HG03103 (cell line): ENCODE measurements around the gene RABL3.
"Not testable (repeated sequence)": the region's sequence is repeated elsewhere in the genome, so short reads cannot be mapped to it uniquely, and the experiment has no call there.

Source experiments
- ATAC-seq: cut with Tn5 transposase; IDR thresholded peaks from one replicate; pipeline ENCODE4 v1.9.1; 2021; ENCODE audit warnings: low read depth; ENCODE audit not compliant: unreplicated experiment

Gene RABL3

DNA sequence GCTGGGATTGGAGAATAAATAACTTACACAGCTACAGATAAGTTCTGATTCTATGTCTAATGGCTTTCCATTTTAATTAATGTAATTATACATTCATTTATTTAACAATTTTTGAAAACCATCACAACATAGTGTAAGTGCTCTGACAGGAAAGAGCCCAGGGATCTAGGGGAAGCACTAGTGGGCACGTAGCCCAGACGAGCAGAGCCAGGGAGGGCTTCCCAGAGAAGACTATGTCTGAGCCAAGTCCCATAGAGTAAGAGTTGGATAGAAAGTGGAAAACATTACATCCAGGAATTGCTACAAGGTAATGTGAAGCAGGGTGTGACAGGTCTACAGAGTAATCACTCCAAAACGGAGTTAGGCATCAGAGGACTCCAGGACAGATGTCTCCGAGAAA is 57.4 kb downstream of the RABL3 start:
- no peak for ATAC-seq

DNA sequence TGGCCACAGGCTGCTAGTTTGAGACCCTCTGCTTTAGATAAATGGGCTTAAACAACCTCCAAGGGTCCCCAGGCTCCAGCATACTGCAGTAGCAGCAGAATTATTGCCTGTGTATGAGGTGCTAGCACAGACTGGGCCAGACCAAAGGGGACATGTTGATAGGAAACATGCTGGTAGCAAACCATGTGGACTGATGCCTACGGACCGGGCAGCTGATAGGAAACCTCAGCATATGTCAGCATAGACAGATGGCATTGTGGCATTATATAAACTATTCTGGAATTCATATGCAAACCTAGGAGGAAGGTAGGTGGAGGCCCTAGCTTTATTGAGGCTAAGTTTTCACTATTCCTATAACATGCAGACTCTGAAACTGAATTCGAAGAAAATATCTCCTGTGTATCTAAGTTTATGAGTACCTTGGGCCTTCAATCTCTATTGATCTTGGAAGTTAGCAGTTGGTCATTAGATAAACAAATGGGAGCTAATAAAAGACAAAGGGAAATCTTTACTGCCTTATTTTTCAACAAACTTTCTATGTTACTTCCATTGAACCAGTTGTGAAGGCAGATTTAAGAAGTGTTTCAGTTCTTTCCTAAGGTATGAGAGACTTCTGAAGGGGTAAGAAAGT is 58.5 kb downstream of the RABL3 start:
- ATAC-seq = no peak

DNA sequence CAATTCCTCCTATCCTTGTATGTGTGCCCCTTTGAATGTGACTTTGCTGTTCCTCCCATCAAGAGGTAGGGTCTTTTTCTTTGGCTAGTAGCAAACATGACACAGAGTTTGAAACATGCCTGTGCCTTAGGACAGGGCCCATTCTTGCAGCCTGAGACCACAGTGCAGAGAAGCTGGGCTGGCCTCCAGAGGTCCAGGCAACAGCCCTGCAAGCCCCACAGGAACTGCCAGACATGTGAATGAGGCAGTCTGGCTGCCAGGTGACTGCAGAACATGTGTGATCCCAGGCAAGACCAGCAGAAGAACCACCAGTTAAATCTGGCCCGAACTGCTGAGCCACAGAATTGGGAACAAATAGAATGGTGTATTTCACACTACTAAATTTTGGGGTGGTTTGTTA is 59.1 kb downstream of the RABL3 start:
- ATAC-seq = no peak

DNA sequence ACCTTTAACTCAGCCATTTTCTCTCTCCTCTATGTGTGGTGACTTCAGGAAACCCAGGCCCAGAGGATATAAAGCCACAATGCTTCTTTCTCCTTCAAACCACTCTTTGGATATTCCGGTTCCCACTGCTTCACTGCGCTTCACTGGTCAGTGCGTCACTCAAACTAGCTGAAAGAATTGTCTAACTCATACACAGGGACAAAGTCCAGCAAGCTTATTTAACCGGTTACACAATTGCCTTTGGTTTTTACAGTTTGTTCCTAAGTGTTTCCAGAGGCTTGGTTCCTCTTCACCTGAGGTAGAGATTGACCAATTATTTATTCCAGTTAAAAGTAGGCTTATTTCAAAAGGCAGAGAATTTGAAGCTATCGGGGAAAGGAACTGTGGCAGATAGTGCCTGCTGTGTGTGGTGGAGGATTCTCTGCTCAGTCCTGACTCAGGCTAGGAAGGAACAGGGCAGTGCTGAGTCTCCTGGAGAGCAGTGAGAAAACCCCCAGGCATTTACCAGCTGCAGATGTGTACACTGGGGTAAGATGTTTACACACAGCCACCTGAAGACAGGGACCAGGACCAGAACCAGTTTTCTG is 60.1 kb downstream of the RABL3 start, which contains the start of gene HGD:
Gene HGD (minus strand): TSS at position 145 of the 587 bp plus-strand sequence. CDS start 128 bp downstream, at position 17.
- no peak for ATAC-seq

DNA sequence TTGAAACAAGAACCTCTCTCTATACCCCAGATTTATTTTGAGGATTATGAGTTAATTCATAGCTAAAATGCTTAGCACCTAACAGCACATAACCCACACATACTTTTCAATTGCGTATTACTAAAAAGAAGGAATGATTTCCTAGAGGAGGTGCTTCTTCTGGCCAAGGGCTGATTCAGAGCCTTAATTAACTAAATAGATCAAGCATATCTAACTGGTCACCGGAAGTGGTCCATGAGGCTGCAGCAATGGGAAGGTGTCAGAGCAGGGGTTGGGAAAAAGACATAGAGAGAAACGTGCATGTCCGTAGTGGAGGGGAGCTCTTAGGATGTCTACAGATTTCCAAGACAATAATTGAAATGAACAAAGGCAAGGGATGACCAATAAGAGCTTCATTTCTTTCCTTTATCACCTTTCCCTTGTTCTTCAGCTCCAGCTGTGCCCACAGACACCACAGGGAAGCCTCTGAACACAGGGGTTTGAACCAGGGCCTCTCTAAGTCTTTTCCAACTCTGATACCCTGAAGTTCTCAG is 60.7 kb downstream of the RABL3 start:
- ATAC-seq = no peak

DNA sequence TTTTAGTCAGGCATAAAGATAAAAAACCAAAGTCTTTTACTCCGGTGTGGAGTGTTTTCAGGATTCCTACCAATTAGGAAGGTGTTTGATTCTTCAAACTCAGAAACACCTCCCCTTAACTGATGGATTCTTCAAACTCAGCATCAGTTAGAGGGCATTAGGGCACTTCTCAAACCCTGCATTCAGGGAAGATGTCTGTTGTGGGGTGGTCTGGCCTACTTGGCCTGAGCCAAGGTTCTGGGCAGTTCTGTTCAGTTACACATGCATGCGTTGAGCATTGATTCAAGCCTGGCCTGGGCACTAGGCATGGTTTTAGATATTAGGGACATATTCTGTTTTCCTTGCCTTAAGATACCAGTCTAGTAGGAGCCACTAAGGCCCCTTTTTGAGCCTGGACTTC is 61.3 kb downstream of the RABL3 start:
- ATAC-seq = no peak

DNA sequence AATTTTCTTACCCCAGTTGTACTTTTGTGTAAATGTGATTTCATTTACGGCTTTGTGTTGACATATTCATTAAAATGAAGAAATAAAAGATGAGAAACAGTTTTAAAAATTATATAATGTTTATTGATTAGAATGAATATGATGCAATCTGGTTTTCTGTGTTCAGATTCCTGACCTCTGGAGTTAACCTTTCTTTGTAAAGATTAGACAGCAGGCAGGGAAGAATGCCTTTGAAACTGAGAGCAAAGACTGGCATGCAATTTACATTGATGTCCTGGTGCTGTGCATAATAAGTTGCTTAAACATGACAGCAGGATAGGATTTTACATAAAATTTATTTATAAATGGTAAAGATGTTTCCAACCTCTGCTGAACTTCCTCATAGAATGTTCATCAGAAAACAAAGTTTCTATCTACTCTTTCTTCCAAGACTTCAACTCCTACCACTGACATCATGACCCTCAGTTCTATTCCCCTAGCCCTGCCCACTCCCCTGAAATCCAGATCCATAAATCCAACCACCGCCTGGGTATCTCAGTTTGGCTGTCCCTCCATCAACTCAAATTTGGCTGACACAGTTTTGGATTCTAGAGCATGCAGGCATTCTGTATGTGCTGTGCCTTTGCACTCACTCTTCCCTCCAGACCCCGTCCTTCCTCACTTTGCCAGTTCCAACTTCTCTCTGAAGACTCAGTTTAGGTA is 62.0 kb downstream of the RABL3 start:
- ATAC-seq = no peak

DNA sequence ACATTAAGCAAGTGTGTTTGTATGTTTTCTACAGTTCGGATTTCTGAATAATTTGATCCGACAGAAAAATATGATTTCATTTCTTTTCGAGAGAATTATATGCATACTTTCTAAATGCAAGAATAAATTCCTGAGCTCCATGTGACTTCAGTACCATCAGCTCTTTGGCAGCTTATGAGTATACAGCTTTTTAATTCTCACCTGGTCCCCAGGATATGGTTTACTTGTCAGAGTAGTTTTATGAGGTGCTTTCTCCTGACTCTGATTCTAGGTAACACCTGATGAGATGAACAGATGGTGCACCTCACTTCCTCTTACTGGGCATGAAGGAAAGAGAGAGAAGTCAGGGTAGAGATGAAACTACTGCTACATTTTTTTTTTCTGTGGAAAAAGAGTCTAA is 63.3 kb downstream of the RABL3 start:
- ATAC-seq = peak; percentile 43

DNA sequence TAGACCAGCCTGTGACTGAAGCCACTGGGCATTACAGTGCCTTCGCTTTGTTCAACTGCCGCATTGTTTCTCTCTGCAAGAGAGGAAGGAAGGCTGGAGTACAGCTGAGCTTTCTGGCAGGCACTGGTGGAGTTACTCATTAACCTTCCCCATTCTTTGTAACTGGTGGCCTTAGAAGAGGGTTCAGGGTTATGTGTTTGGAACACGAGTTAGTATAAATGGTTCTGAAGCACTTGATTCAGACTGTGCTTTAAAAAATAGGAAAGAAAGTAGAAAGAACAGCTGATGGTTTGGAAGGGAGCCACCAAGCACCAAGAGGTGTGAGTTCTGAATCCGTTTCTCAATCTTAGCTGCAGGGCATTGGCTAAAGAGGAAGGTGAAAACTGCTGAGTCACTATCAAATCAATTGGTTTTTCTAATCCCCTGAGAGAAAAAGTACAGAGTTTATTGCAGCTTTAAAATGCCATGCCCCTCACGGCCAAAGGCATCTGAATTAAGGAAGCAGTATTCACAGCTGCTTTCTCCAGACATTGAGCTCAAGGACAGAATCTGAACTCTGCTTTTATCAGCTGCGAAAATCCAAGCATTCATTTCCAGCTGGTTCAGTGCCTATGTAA is 63.9 kb downstream of the RABL3 start:
- peak; percentile 64 for ATAC-seq

DNA sequence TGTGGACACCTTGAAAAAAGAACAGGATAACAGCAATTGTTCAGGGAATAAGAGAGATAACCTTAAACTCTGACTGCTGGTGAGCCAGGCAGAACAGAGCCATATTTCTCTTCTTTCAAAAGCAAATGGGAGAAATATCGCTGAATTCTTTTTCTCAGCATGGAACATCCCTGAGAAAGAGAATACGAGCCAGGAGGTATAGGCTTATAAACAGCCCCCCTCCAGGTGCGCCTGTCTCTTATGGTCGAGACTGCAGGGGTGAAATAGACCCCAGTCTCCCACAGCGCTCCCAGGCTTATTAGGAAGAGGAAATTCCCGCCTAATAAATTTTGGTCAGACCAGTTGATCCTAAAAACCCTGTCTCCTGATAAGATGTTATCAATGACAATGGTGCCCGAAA is 65.1 kb downstream of the RABL3 start:
- ATAC-seq = not testable (repeated sequence)

DNA sequence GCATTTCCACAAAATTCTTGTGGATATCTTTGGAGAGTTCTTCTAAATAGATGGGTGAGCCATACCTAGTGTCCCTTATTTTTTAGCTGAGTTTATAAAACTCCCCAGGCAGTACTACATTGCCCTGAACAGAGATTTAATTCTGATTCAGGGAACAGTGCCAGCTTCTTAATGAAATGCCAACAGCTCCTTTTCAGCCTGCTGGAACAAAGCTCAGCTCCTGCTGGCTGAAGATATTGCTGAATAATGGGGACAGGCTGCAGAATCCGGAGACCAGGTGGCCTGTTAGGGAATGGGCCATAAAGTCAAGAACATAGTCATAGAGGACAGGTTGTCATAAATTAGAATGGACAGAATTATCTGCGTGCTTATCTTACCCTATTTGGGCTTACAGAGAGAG is 69.2 kb downstream of the RABL3 start:
- ATAC-seq = no peak

DNA sequence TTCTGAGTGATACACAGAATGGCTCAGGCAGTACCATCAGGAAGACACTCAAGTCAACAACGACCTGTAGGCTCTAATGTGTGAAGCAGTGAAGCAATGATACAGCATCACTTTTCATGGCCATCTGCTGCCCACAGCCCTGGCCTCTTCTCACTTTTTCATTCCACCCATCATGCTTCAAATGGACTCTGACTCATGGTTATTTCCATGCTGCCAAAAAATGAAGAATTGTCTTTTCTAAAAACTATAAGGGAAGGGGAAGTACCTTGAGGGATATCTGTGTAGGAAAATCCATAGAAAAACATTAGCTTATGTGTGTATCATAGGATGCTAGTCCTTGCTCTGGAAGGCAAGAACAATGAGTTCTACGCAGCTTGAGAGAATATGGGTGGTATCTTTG is 71.7 kb downstream of the RABL3 start:
- ATAC-seq = no peak

DNA sequence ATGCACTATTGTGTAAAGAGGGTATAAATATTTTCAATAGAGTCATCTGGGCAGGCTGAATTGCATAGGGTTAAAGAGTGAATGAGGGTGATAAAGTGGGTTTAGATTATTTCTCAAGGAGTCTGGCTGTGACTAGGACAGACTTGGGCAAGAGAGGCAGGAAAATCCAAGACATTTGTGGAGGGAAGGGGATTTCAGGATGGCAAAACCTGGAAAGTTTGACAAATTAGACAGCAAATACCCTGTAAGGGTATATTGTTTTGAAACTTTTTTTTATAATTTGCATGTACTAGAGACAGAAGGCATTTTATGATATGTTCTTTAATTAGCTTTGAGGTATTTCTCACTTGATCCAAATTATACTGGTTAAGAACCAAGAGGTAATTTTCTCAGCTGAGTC is 77.4 kb downstream of the RABL3 start:
- no peak for ATAC-seq

DNA sequence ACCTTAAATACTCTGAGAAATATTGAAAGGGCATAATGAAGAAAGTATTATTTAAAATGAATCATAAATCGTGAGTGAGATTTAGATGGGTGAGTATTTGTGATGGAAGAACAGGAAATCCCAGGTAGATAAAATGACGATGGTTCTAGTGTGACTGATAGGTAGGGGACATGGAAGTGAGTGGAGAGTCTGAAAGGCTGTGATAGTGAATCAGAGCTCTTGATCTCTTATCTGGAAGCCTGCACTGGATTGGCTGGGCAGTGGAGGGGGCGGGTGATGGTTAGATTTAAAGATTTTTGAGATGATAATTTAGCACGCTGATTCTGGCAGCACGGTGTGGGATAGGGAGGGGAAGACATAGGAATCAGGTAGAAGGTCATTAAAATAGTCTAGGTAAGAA is 80.4 kb downstream of the RABL3 start:
- no peak for ATAC-seq

DNA sequence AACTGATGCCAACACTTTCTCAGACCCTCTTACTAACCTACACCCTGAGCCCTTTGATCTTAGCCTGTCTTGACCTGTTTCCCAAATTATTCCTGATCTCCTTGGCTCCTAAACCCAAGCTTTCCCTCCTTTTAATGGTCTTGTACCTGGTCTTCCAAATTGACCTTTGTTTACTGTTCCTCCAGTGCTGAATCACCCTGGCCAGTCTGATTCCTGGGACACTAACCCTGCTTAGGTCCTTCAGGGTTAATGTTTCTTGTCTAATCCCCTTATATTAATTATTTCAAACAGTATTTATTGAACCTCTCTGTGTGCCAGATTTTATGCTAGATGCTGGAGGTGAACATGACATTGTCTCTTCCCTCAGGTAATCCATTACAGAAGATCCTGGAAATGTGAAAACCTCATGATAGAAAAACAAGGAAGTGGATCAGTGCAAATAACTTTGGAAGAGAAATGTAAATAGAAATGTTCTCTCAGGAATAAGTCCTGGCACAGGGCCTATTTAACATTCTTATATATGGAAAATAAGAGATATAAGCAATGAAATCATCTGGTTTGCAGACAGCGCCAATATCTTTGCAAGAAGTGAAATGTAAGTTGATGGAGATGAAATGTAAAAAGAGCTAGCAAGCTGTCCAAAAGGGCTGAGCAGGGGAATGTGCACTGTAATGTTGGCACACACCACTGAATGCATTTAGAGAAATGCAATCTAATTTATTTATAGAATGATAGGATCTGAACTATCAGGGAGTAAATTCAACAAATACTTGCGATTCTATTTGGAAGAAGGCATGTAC is 81.0 kb downstream of the RABL3 start:
- ATAC-seq = no peak

DNA sequence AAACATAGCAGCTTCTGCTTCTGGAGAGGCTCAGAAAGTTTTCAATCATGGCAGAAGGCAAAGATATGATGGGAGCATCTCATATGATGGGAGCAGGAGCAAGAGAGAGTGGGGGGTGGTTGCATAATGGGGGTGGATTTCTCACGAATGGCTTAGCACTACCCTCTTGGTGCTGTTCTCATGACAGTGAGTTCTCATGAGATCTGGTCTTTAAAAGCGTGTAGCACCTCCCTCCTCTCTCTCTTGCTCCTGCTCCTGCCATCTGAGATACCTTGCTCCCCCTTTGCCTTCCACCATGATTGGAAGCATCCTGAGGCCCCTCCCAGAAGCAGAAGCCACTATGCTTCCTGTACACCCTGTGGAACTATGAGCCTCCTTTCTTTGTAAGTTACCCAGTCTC is 82.5 kb downstream of the RABL3 start:
- no peak for ATAC-seq

DNA sequence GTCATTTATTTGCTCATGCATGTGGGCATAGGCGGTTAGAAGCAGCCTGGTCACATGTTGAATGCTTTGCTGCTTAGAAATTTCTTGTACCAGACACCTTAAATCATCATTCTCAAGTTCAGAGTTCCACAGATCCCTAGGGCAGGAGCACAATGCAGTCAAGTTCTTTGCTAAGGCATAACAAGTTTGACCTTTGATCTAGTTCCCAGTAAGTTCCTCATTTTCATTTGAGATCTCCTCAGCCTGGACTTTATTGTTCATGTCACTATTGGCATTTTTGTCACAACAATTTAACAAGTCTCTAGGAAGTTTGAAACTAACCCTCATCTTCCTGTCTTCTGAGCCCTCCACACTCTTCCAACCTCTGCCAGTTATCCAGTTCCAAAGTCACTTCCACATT is 83.0 kb downstream of the RABL3 start:
- ATAC-seq = no peak

DNA sequence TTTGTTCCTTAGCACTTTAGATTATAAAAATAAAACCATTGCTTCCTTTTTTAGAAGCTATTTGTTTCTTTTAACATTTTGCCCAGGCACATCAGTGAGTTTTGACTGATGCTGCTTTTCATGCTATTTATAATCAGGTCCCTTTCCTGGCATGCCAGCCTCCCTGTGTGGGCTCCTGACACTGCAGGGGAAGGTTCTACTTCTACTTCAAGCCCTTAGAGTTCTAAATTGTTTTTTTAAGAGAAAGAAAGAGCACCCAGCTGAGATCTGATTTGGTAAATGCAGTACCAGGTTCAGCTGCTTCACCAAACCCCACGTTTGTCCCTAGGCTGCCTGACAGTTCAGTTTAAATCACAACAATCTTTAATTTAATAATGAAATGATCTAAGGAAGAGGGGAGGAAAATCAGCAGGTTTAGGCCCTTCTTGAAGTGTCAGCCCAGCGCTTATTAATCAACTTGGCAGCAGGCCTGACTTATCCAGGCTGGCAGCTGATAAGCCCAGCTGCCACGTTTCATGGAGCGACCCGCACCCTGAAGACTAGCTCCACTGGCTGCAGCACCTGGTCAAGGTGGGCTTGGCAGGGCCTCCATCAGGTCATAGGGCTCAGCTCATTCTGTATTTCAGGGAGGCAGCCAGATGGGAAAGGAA is 89.3 kb downstream of the RABL3 start:
- no peak for ATAC-seq

DNA sequence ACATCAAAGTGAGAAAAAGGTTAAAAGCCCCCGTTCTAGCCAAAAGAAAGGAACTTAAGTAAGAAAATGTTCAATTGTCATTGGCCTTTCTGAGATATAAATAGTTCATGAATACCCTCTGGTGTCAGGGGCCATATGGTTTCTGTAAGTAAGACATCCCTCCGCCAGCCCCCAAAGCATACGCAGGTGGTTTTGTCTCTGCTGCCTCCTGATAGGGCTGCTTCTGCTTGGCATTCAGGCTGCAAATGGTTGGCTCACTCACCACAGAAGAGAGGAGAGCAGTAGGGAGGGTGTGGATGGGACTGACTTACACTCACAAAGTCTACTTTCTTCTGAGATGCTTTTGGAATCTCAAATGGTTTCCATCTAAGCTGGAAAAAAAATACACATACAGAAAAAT is 90.0 kb downstream of the RABL3 start:
- no peak for ATAC-seq

DNA sequence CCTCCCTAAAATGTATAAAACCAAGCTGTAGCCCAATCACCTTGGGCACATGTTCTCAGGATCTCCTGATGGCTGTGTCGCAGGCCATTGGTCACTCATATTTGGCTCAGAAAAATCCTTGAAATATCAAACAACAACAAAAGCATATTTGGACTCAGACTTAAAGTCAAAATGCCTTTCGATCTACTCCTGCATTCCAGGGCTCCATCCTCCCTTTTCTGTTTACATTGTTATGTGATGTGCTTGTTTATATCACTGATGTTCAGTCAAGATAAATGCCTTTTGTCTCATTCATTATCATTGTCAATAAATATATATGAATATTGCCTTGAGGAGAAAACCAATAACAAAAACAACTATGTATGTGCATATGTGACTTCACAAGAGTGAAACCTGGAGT is 92.0 kb downstream of the RABL3 start:
- ATAC-seq = no peak
